ENCODE data around the gene NADSYN1.

Gene NADSYN1

GRCh38 chr11:71530602-71531001, 77.6 kb downstream of the NADSYN1 start:
- TF ChIP-seq CREB1 (IDR thresholded peaks at IDR 0.05; ENCODE audit: low read depth) (no peak), MAX (IDR thresholded peaks at IDR 0.05) (no peak), CEBPB (IDR thresholded peaks at IDR 0.05) (no peak), RAD21 (IDR thresholded peaks at IDR 0.05; ENCODE audit: low read depth) (no peak), ZBTB7A (IDR thresholded peaks at IDR 0.05; ENCODE audit: low read depth) (no peak), EGR1 (IDR thresholded peaks at IDR 0.05) (no peak), USF1 (IDR thresholded peaks at IDR 0.05) (no peak), EP300 (IDR thresholded peaks at IDR 0.05; ENCODE audit: borderline replicate concordance) (no peak), TCF12 (IDR thresholded peaks at IDR 0.05; ENCODE audit: low read depth) (no peak), YY1 (IDR thresholded peaks at IDR 0.05; ENCODE audit: low read depth) (no peak), TEAD4 (IDR thresholded peaks at IDR 0.05) (no peak), FOXM1 (IDR thresholded peaks at IDR 0.05; ENCODE audit: borderline replicate concordance, low read depth) (no peak), TAF1 (IDR thresholded peaks at IDR 0.05; ENCODE audit: low read depth) (no peak), NFIC (IDR thresholded peaks at IDR 0.05) (no peak), REST (IDR thresholded peaks at IDR 0.05; ENCODE audit: low read depth) (no peak)

- TF ChIP-seq TEAD4 (IDR thresholded peaks at IDR 0.05) (no peak), YY1 (IDR thresholded peaks at IDR 0.05; ENCODE audit: low read depth) (no peak), NFIC (IDR thresholded peaks at IDR 0.05) (no peak), USF1 (IDR thresholded peaks at IDR 0.05) (no peak), TCF12 (IDR thresholded peaks at IDR 0.05; ENCODE audit: low read depth) (no peak), EGR1 (IDR thresholded peaks at IDR 0.05) (no peak), REST (IDR thresholded peaks at IDR 0.05; ENCODE audit: low read depth) (no peak), EP300 (IDR thresholded peaks at IDR 0.05; ENCODE audit: borderline replicate concordance) (no peak), CREB1 (IDR thresholded peaks at IDR 0.05; ENCODE audit: low read depth) (no peak), FOXM1 (IDR thresholded peaks at IDR 0.05; ENCODE audit: borderline replicate concordance, low read depth) (no peak), MAX (IDR thresholded peaks at IDR 0.05) (no peak), CEBPB (IDR thresholded peaks at IDR 0.05) (no peak)
Measured at GRCh38 chr11:71532036-71532610, 79.1 kb downstream of the NADSYN1 start.

GRCh38 chr11:71535825-71536224, 82.8 kb downstream of the NADSYN1 start:
- TF ChIP-seq CEBPB (IDR thresholded peaks at IDR 0.05) (no peak), REST (IDR thresholded peaks at IDR 0.05; ENCODE audit: low read depth) (no peak), MAX (IDR thresholded peaks at IDR 0.05) (no peak), CREB1 (IDR thresholded peaks at IDR 0.05; ENCODE audit: low read depth) (no peak), NFIC (IDR thresholded peaks at IDR 0.05) (no peak), FOXM1 (IDR thresholded peaks at IDR 0.05; ENCODE audit: borderline replicate concordance, low read depth) (no peak), TAF1 (IDR thresholded peaks at IDR 0.05; ENCODE audit: low read depth) (no peak), RAD21 (IDR thresholded peaks at IDR 0.05; ENCODE audit: low read depth) (no peak), ZBTB7A (IDR thresholded peaks at IDR 0.05; ENCODE audit: low read depth) (no peak), USF1 (IDR thresholded peaks at IDR 0.05) (no peak), EP300 (IDR thresholded peaks at IDR 0.05; ENCODE audit: borderline replicate concordance) (no peak), YY1 (IDR thresholded peaks at IDR 0.05; ENCODE audit: low read depth) (no peak), EGR1 (IDR thresholded peaks at IDR 0.05) (no peak), TCF12 (IDR thresholded peaks at IDR 0.05; ENCODE audit: low read depth) (no peak), TEAD4 (IDR thresholded peaks at IDR 0.05) (no peak)

Data from Ishikawa (cell line).